ENCODE data around the gene CHMP4A. TPM values are rescaled to one million over a fixed set of nuclear protein-coding genes. Genes with fewer than 3 reads are reported as not detected.
"Not testable (repeated sequence)": the region's sequence is repeated elsewhere in the genome, so short reads cannot be mapped to it uniquely, and the experiment has no call there.

CHMP4A gene
- total RNA-seq, 1 experiment from 2014 or later, result 34.6 TPM

DNA sequence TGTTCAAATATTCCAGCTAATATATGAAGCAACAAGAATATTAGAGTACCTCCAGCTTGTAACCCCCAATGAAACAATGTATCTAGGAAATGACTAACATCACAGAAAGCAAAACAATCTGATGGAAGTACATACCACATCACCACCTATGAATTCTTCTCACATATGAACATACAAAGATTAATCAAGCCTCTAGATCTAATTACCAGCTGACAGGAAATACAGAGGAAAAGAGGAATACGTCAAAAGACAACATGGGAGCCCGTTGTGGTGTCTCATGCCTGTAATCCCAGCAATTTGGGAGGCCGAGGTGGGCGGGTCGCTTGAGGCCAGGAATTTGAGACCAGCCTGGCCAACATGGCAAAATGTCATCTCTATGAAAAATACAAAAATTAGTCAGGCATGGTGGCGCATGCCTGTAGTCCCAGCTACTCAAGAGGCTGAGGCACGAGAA, 11.4 kb upstream of the CHMP4A start:
- intact Hi-C loops (cut with micrococcal nuclease), result no loop called here
- no peaks in the 10 kb centered on the region for H3K4me1 ChIP-seq (ENCODE audit: control insufficient read depth in 1 of 2, insufficient read depth in 2 of 2, low read length in 2 of 2)
- no peak overlapping the region for H3K9ac ChIP-seq (ENCODE audit: low read length)
- no peak overlapping the region for H3K4me3 ChIP-seq (replicated peaks in 1 of 2; ENCODE audit: low read depth in 1 of 2, low read length in 2 of 2)
- no peak overlapping the region for H2AFZ ChIP-seq (ENCODE audit: low read depth, low read length, poor library complexity, severe bottlenecking)
- peaks cover 4 to 10% of the 10 kb centered on the region in 2 experiments; a peak in 3 of 4 replicates for H3K36me3 ChIP-seq (ENCODE audit: control insufficient read depth in 1 of 2, insufficient read depth in 2 of 2, low read length in 2 of 2)
- H3K9me2 ChIP-seq (ENCODE audit: insufficient read depth), result no peaks in the 10 kb centered on the region
- TF ChIP-seq SIN3A (IDR thresholded peaks at IDR 0.05; ENCODE audit: low read depth), result no peak
- TF ChIP-seq, protein P1, sequence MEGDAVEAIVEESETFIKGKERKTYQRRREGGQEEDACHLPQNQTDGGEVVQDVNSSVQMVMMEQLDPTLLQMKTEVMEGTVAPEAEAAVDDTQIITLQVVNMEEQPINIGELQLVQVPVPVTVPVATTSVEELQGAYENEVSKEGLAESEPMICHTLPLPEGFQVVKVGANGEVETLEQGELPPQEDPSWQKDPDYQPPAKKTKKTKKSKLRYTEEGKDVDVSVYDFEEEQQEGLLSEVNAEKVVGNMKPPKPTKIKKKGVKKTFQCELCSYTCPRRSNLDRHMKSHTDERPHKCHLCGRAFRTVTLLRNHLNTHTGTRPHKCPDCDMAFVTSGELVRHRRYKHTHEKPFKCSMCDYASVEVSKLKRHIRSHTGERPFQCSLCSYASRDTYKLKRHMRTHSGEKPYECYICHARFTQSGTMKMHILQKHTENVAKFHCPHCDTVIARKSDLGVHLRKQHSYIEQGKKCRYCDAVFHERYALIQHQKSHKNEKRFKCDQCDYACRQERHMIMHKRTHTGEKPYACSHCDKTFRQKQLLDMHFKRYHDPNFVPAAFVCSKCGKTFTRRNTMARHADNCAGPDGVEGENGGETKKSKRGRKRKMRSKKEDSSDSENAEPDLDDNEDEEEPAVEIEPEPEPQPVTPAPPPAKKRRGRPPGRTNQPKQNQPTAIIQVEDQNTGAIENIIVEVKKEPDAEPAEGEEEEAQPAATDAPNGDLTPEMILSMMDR (IDR thresholded peaks at IDR 0.05 in 2 of 3, conservative IDR thresholded peaks at IDR 0.05 in 1 of 3; ENCODE audit: borderline replicate concordance in 1 of 3, insufficient read depth in 1 of 3, low read depth in 2 of 3, low read length in 2 of 3), result no peak
- TF ChIP-seq, protein P2, sequence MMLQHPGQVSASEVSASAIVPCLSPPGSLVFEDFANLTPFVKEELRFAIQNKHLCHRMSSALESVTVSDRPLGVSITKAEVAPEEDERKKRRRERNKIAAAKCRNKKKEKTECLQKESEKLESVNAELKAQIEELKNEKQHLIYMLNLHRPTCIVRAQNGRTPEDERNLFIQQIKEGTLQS (IDR thresholded peaks at IDR 0.05), result no peak
- TF ChIP-seq YY1 (IDR thresholded peaks at IDR 0.05; ENCODE audit: extremely low read depth, insufficient replicate concordance, low read depth, low read length), result no peak
- ChIA-PET RAD21 (ENCODE audit: low non-redundant PET in 1 of 2, low total read pairs in 2 of 2, uncharacterized antibody in 2 of 2, unreplicated experiment in 2 of 2) (no interaction called here), POLR2A (no interaction called here), CTCF (no interaction called here)
- no peaks in the 10 kb centered on the region for H3K27me3 ChIP-seq (ENCODE audit: insufficient read depth, low read length)
- no TSS peak for BruUV-seq (replicated peaks)
- no peak for ATAC-seq
- H3K27ac ChIP-seq (ENCODE audit: low read depth, low read length), result no peak overlapping the region
- H3K9me3 ChIP-seq (ENCODE audit: control insufficient read depth in 1 of 2, insufficient read depth in 1 of 2, low read depth in 1 of 2, low read length in 2 of 2), result no peaks in the 10 kb centered on the region
- no peaks in the 10 kb centered on the region for H4K20me1 ChIP-seq (ENCODE audit: insufficient read depth)
- no peak for DNase-seq (ENCODE audit: low read depth, low spot score)
- H3K79me2 ChIP-seq (ENCODE audit: insufficient read depth, low read length), result peaks cover 96% of the 10 kb centered on the region
- no peak overlapping the region for H3K4me2 ChIP-seq (ENCODE audit: low read length)

DNA sequence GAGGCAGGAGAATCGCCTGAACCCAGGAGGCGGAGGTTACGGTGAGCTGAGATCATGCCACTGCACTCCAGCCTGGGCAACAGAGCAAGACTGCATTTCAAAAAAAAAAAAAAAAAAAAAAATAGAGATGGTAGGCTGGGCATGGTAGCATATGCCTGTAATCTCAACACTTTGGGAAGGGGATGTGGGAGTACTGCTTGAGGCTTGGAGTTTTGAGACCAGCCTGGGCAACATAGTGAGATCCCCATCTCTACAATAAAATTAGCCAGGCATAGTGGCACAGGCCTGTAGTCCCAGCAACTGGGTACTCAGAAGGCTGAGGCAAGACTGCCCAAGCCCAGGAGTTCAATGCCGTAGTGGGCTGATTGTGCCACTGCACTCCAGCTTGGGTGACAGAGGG, 9.7 kb upstream of the CHMP4A start:
- H3K9ac ChIP-seq (ENCODE audit: low read length); BruUV-seq (replicated peaks); H3K4me1 ChIP-seq (ENCODE audit: control insufficient read depth in 1 of 2, insufficient read depth in 2 of 2, low read length in 2 of 2); H3K36me3 ChIP-seq (ENCODE audit: control insufficient read depth in 1 of 2, insufficient read depth in 2 of 2, low read length in 2 of 2); POLR2A ChIA-PET; H3K4me2 ChIP-seq (ENCODE audit: low read length); CTCF ChIA-PET; H2AFZ ChIP-seq (ENCODE audit: low read depth, low read length, poor library complexity, severe bottlenecking); H3K4me3 ChIP-seq (replicated peaks in 1 of 2; ENCODE audit: low read depth in 1 of 2, low read length in 2 of 2); H3K27me3 ChIP-seq (ENCODE audit: insufficient read depth, low read length); ATAC-seq; H3K9me3 ChIP-seq (ENCODE audit: control insufficient read depth in 1 of 2, insufficient read depth in 1 of 2, low read depth in 1 of 2, low read length in 2 of 2); H3K9me2 ChIP-seq (ENCODE audit: insufficient read depth); H3K27ac ChIP-seq (ENCODE audit: low read depth, low read length); intact Hi-C loops (cut with micrococcal nuclease); H4K20me1 ChIP-seq (ENCODE audit: insufficient read depth); DNase-seq (ENCODE audit: low read depth, low spot score); RAD21 ChIA-PET (ENCODE audit: low non-redundant PET in 1 of 2, low total read pairs in 2 of 2, uncharacterized antibody in 2 of 2, unreplicated experiment in 2 of 2): not testable (repeated sequence)
- peaks cover 88% of the 10 kb centered on the region for H3K79me2 ChIP-seq (ENCODE audit: insufficient read depth, low read length)

Measured in HCT116 (cell line).